Measurements from ENCODE around the gene SERTAD4.
"Not testable (repeated sequence)": the region's sequence is repeated elsewhere in the genome, so short reads cannot be mapped to it uniquely, and the experiment has no call there.

The SERTAD4 gene

DNA sequence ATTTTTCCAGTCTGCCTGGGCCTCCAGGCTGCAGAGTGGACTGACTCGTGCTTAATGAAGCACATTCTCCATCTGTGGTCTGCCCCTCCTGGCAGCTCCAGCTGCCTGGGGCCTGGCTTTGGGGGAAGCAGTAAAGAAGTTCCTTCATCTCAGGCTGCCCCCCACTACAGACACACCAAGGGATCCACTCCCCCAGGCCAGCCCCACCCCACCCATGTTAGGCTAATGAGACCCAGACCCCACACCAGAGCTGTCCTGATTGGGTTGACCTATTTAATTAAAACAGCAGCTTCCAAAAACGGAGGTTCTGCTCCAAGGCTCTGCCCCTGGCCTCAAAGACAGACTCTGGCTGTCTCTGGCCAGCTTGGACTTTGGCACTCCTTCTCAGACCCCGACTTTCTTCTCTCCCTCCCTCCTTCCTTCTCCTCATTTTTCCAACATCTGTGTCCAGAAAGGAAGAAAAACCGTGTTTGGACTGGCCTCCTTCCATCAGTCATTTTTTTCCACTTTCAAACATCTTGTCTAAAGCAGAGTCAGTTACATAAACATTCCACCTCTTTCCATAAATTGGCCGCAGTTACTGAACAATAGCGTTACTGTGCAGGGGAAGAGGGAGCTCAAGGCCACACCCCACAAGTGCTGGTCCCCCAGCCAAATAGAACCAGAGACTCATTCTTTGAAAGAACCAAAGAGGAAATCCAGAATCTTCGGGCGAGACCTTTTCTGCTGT, 29.7 kb downstream of the SERTAD4 start:
- no peak for DNase-seq

DNA sequence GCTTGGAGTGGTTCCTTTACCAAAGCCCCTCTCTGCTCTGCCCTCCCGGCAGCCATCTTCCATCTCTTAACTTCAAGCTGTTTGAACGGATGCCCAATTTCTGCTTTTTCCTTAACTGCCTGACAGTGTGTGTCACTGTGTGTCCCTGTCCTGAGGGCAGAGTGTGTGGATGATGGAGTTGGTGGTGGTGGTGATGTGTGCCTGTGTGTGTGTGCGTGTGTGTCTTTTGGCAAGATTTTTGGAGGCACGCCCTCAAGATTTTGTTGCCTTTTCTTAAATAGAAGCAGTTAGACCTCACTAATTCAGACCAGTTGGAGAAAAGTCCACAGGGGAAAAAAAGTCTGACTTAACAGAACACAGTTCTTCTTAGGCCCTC, 30.3 kb downstream of the SERTAD4 start:
- no peak for DNase-seq

DNA sequence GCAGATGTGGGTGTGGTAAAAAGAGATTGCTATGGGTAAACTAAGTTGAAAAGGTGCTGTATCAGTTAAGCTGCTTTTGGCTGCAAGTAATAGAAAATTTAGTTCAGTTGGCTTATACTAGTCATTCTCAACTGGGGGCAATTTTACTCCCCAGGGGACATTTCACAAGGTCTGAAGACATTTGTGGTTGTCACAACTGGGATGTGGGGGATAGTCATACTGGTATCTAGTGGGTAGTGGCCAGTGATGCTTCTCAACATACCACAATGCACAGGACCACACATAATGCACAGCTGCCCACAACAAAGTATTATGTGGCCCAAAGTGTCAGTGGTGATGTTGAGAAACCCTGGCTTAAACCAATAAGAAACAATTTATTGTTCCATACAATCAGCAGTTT, 31.4 kb downstream of the SERTAD4 start:
- no peak for DNase-seq

DNA sequence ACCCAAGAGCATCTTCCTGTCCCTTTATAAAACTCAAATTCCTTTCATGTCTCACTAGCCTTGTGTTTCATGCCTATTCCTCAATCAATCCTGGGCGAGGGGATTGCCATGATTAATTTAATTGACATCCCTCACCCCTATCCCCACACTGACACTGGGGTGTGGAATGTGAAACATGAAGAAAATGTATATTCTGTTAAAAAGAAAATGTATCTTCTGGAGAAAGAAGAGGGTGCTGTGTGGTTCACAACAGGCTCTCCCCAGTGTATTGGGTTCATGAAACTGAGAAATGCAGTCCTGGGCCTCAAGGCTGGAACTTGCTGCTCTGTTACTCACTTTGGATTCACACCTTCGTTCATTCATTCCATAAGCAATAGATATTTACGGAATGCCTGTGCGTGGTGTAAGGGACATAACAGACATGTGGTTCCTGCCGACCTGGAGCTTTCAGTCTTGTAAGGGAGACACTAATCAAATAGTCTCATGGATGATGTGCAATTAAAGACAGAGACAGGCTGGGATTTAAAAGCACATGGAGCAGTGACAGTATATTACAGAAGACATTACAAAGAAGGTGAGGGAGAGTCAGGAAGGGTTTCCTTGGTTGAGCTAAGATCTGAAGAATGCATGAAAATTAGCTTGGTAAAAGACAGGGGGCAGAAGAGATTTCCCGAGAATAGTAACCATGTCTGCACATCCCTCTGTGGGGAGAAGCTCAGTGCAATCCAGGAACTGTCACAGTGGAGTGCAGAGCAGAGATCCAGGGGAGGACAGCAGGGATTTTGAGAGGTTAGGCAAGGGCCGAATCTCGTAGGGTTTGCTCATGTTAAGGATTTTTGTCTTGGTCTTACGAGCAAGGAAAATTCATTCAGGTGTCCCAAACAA, 32.1 kb downstream of the SERTAD4 start:
- peak; percentile 3 for DNase-seq

DNA sequence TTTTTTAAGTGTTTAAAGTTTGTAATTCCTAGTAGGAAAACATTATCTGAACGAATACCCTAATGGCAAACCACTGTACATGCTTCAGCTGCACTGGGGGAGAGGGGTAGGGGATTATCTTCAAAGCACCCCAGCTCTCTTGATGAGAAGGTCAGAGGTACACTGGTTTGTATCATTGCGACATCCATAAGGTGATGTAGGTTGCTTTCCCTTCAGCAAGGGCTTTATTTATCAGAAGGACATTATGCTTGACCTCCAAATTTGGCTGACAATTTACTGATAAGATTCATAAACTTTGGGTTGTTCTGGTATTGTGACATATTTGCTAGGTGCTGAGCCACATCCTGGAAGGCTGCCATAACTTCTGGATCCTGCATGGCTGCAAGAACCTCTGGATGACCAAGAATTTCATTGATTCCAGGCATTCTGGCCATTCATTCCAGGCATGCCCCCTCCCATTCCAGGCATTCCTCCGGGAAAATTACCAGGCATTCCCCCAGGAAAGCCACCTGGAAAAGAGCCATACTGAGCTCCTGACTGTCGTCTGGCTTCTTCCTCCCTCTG, 32.9 kb downstream of the SERTAD4 start:
- DNase-seq, result not testable (repeated sequence)

DNA sequence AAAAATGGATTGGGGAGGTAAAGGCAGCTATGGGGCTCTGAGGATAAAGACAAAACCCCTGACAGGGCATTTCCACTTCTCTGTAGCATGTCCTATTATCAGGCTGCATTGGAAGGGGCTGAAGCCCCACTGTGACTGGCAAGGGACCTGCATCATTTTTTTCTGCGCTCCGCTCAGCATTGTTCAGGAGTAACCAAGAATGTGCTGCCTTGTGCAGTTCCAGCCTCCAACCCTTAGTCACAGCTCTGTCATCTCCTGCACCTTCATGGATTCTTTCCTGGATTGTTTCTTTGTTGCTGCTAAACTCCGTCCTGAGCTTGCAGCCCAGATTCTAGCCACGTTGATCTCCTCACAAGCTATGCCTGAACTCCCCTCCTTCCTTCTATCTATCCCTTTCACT, 37.4 kb downstream of the SERTAD4 start:
- DNase-seq, result no peak

DNA sequence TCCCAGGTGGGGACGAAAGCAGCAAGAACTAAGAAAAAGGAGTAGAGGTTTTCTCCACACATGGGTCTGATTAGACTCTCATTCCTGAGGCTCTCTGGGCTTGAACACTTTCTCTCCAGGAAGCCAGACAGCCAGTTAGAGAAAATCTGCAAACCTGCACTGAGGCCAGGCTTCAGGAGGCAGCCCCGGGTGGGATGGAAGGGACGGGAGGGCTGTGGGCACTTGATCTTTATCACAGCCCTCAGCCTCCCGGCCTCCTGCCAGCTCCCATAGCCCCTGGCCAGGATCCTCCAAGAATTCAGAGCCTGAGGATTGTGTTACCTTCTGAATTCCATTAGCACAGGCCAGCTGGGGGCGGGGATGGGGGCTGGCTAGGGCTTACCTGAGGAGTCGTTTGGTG, 40.1 kb downstream of the SERTAD4 start:
- no peak for DNase-seq

DNA sequence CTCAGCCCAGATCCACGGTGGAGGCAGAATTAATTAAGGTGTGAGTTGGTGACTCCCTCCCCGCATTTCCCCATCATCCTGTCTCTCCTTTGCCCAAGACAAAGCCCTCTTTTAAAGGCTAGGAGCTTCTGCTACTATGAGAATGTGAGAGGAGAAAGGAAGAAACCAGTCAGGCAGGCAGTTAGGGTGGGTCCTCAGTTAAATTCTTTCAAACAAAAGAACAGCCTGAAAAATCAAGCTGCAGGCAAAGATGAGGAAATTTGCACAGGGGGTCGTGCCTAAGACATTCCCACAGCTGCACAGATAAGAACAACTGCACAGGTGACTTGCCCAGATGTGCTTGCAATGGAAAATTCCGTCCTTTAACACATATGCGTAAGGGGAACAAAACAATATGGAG, 47.6 kb downstream of the SERTAD4 start:
- DNase-seq, result no peak

DNA sequence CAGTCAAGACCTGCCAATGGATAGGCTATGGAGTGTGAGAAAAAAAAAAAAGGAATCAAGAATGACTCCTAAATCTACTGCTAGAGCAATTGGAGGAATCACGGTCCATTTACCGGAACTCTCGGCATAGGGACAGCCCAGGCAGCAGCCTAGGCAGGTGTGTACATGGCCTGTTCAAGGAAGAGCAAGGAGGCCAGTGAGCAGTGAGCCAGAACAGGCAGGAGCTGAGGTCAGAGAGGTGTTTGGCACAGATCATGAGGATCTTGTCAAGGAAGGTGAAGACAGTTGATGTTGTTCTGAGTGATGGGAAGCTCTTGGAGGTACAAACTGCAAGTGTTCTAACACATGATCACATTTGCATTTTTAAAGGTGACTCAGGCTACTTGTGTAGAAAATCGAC, 55.5 kb downstream of the SERTAD4 start:
- no peak for DNase-seq

DNA sequence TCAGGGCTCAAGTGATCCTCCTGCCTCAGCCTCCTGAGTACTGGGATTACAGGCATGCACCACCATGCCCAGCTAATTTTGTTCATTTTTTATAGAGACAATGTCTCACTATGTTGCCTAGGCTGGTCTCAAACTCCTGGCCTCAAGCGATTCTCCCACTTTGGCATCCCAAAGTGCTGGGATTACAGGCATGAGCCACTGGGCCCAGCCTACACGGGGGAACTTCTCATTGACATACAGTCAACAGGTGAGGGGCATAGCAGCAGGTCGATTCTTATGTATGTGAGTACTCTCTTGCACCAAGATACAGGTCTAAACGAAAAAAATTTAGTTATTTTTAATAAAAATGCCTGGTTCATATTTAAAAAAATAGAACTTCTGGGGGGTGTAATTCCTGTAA, 56.7 kb downstream of the SERTAD4 start:
- DNase-seq, result no peak

DNA sequence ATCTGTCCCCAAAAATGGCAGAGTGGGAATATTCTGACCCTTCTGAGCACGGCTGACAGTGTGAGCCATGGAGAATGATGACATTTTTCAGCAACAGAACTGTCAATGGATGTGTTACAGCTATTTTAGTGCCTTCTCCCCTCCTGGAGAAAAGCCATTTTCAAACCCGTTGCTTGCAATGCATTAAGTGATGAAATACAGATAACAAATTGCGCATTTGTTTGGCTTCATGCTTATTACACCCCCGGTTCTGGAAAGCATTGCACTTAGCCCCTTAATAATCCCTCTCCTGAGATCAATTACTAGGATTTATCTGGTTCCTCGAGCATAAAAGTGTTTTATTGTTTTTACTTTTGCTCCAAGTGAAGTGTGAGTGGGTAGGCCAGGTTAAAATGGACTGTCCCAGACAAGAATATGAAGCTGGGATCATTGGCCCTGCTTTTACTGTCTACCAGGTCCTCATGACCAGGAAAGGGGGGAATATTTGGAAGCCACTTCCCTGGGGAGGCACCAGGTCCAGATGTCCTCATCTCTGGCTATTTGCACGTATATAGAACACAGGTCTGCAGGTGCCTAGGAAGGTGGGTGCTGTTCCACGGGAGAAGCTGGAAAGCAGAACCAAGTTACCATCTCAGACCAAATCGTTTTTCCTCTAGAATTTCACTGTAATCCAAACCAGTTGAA, 58.6 kb downstream of the SERTAD4 start:
- no peak for DNase-seq

DNA sequence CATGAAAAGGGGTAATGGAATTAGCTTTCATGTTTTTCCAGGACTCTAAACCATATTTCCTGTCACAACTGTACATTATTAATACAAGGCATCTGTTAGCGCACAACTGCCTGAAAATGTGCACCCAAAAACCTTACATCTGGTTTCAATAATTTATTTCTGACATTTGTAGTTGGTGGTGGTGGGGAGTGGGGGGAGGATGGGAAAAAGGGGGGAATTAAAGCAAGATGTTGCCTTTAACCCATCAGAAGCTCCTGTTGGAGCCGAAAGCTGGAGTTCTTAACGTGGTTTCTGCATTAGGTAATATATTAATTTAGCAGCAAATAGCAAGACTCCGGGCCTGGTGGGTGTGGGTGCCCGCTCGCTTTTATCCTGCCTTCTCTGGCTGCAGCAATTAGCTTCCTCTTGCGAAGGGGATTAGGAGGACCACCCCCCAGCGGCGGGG, 59.2 kb downstream of the SERTAD4 start:
- no peak for DNase-seq

DNA sequence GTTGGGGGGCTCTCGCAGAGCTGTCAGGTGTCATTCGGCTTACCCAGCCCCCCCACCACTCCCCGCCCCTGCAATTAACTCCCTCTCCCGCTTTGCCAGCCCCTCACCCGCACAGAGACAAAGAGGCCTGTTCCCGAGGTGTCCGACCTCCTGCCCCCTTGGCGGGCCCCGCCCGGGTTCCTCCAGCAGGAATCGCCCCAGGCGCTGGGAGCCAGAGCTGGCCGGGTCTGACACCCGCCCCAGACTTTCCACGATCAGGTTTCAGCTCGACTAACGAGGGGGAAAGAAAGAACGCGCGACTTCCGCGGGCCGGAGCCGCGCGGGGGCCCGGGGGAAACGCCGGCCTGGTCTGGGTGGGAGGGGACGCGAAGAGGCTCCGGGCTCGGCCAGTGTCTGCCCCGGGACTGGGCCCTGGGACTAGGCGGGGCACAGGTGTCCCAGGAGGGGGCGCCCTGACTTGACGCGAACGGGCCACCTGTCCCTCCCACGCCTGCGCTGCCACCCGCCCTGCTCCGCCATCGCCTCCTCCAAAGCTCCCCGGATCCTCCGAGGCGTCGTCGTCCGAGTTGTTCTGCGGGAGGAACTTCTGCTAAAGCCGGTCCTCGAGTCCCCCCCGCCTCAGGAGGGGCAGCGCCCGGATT, 59.8 kb downstream of the SERTAD4 start:
- DNase-seq, result no peak

DNA sequence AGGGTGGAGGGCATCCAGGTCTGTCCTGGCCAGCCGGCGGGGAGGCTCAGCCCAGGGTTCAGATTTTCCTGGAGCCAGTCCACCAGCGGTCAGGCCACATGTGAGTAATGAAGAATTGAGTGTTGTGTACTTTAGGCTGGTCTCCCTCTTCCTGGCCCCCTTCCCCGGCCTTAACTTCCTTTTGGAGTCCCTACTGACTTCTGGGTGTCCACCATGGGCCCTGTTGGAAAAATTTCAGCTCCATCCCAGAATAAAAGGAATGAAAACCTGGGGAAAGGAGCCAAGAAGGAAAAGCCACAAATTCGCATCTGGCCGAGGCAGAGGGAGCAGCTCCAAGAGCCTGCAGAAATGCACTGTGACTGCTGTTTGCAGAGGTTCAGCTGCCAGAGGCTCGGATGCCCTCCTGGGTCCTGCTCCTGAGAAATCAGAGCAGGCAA, 60.6 kb downstream of the SERTAD4 start:
- no peak for DNase-seq

DNA sequence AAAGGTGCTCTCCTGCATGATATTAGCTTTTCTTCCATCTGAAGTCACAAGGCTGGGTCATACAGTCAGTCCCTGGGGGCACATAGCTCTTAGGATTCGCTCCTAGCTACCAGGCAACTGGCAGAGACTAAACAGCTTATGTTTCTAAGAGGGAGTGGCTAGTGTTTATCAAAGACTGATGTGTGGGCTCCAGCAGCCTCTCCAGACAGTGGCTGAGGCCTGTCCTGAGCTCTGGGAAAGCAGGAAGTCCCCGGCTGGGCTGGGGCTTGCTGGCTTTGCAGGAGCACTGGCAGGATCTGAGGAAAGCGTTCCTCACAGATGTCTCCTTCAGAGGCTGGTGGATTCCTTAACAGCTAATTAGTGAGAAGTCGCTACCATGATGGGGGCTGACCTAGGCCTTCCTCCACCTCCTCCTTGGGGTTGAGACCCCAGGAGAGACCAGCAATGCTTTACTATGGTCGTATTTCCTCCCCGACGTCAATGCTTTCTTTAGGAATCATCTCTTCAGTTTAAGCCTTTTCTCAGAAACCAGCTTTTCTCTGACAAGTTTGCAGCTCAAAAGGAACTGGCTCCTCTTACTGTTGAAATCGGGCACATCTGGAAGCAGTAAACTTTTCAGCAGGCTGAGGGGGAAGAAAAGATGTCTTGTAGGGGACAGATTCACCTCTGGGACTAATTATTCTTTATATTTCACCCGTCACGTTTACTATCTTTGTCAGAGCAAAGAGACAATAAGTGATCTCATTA, 62.6 kb downstream of the SERTAD4 start:
- DNase-seq, result no peak

Measured in OCI-M1 (cell line).